Activated T-helper 17 cell treated with anti-CD3 and anti-CD28 coated beads, Interleukin-2, amount 50 U/mL, for 72 hours (primary cell): ENCODE measurements around the gene EFCAB11. TPM values are rescaled to one million over a fixed set of nuclear protein-coding genes. Genes with fewer than 3 reads are reported as not detected.

Experiments used
- ATAC-seq: fragments of 150-1000 bp; cut with Tn5 transposase; replicated peaks from 2 replicates; pipeline ENCODE4 v1.10.0; 2021; ENCODE audit warnings: mild to moderate bottlenecking, moderate library complexity
- H3K27ac Mint-ChIP-seq: one replicate; pipeline ENCODE4 v1.8.0; 2022; ENCODE audit warnings: mixed read lengths
- H3K27me3 Mint-ChIP-seq: one replicate; pipeline ENCODE4 v1.8.0; 2022; ENCODE audit warnings: mixed read lengths
- H3K36me3 Mint-ChIP-seq: one replicate; pipeline ENCODE4 v1.8.0; 2022; ENCODE audit warnings: low read depth, mild to moderate bottlenecking, mixed read lengths
- H3K4me1 Mint-ChIP-seq: one replicate; pipeline ENCODE4 v1.8.0; 2022; ENCODE audit warnings: mixed read lengths
- H3K4me3 Mint-ChIP-seq: one replicate; pipeline ENCODE4 v1.8.0; 2022; ENCODE audit warnings: mild to moderate bottlenecking, mixed read lengths
- H3K9me3 Mint-ChIP-seq: one replicate; pipeline ENCODE4 v1.8.0; 2022; ENCODE audit warnings: mixed read lengths
- total RNA-seq, 2 donors: library from RNA; stranded (reverse); gene quantifications; one replicate each; pipeline ENCODE4 v1.2.3, GENCODE V29; 2022

EFCAB11 gene
- total RNA-seq, 2 donors from 2014 or later = 5.5 to 9.4 TPM

DNA sequence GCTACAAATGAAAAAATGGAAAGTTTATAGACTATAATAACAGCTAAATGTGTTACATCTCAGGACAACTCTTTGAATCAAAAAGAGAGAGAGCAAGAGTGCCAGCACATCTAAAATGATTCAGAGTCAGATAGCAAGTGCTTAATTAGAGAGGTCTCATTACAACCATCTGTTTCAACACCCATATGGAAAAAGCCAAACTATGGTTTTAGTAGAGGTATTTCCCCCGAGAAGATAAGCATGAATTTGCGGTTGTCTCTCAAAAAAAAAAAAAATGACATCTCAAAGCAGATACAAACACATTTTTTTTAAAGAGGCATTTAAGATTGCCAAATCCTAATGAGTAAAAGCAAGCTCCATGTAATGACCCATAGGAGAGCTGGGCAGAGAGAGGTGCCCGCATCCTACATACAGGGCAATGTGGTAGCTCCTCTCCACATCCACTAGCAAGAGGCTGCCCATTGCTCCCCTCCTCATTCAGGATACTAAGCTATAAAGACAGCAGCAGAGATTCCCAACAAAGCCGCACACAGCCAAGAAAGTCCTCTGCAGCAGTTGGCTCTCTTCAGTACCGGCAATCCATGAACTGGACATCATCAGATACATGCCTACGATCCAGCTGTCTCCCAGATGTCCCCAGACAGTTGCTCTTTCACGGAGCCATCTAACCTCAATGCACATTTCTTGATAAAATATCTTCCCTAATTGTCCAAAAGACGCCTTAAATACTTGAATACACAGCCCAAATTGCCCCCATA is 100.4 kb downstream of the EFCAB11 start:
- H3K27me3 Mint-ChIP-seq = no peaks in the 10 kb centered on the region
- H3K9me3 Mint-ChIP-seq = no peaks in the 10 kb centered on the region
- no peak overlapping the region for H3K27ac Mint-ChIP-seq
- no peak overlapping the region for H3K4me3 Mint-ChIP-seq
- H3K36me3 Mint-ChIP-seq = no peaks in the 10 kb centered on the region
- no peaks in the 10 kb centered on the region for H3K4me1 Mint-ChIP-seq
- ATAC-seq = no peak

DNA sequence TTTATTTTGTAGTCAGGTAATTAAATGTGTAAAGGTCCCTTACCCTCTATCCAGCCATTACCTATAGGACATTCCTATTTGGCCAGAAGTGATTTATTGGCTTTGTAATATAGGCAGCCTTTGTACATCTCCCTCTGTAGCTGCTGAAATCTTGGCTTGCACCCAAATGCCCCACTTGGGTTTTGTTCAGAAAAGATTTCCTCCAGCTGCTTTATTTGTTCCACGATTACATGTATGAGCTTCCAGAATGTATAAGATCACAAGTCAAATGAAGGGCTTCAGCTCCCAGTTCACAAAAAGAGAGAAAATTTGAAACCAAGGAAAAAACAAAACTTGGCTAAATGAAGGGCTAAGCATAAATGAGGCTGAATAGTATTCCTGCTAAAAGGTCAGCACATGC is 103.4 kb downstream of the EFCAB11 start:
- Mint-ChIP-seq H3K27ac (no peak overlapping the region), H3K27me3 (no peaks in the 10 kb centered on the region), H3K4me3 (no peak overlapping the region), H3K9me3 (no peaks in the 10 kb centered on the region), H3K36me3 (no peaks in the 10 kb centered on the region), H3K4me1 (no peaks in the 10 kb centered on the region)
- ATAC-seq = no peak

DNA sequence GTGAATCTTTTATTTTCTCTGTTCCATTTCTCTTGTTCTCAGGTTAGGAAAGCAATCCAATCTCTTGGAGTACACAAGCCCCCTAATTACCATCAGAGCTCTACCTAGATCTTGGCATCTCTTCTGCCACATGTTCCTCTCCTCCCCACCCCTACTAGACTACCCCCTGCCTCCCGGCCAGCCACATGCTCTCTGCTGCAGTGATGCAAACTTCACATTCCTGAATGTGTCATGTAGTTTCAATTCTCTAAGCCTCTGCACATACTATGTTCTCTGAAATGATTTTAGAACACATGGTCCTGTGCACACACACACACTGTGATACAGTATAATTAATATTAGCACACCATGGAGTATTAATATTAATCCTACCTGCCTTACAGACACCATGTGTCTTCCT is 104.6 kb downstream of the EFCAB11 start:
- no peak for ATAC-seq
- H3K4me3 Mint-ChIP-seq = no peak overlapping the region

DNA sequence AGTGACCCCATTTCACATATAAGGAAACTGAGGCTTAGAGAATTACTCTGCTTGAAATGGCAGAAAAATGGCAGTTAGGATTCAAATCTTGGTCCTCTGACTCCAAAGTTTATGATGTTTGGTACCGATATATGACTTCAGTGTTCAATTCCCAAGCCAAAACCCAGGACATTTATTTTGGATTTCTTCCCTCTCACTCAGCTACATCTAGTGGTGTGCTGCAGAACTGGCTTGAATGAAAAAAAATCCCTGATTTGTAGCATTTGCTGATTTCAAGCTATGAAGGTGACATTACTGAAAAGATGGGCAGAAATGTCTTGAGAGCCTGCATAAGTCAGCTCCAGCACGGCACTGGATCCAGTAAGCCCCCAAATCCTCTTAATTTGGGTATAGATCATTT is 106.4 kb downstream of the EFCAB11 start:
- Mint-ChIP-seq H3K4me3 (no peak overlapping the region), H3K27ac (no peak overlapping the region), H3K9me3 (no peaks in the 10 kb centered on the region), H3K36me3 (no peaks in the 10 kb centered on the region), H3K4me1 (no peaks in the 10 kb centered on the region), H3K27me3 (no peaks in the 10 kb centered on the region)
- ATAC-seq = no peak

More for the DNA sequence above, 104.6 kb downstream of the EFCAB11 start:
- Mint-ChIP-seq H3K9me3 (no peaks in the 10 kb centered on the region), H3K4me1 (no peaks in the 10 kb centered on the region), H3K36me3 (no peaks in the 10 kb centered on the region), H3K27ac (no peak overlapping the region), H3K27me3 (no peaks in the 10 kb centered on the region)

DNA sequence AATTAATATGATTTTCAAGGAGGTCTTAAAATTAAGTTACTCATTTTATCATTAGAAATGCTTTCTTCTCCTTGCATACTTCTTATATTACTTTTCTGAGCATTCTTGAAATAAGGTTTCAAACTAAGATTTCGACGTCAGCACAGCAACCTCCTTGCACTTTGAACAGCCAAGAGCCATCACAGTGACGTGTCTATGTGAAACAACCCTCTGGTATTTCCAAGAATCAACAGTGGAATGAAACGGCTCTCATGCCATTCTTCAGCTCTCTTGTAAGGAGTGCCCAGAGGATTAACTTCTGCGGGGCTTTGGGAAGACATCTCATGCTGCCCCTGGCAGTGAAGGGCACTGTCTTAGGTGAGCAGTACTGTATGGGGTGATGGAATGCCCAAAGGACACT is 109.2 kb downstream of the EFCAB11 start:
- no peaks in the 10 kb centered on the region for H3K4me1 Mint-ChIP-seq
- H3K27ac Mint-ChIP-seq = no peak overlapping the region
- peaks cover 3% of the 10 kb centered on the region for H3K27me3 Mint-ChIP-seq
- no peak overlapping the region for H3K4me3 Mint-ChIP-seq
- H3K9me3 Mint-ChIP-seq = no peaks in the 10 kb centered on the region
- no peaks in the 10 kb centered on the region for H3K36me3 Mint-ChIP-seq
- ATAC-seq = no peak

DNA sequence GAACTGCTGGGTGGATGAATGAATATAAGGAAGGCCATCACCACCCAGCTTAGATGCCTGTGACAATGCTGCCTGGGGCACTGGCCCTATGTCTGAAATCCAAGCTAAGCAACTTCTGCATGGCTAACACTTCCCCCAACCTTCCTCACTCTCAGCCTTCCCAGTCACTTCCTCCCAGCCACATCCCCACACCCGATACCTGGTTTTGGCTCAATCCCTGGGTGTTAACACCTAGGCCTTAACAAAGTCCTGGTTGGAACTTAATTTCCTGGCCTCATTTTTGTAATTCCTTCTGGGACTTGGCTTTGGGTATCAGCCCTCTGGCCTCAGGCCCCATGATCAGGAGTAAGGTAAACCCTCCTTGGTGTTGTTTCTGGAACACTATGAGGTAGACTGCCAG is 110.0 kb downstream of the EFCAB11 start:
- Mint-ChIP-seq H3K4me3 (no peak overlapping the region), H3K9me3 (no peaks in the 10 kb centered on the region), H3K4me1 (no peaks in the 10 kb centered on the region), H3K27me3 (peaks cover 3% of the 10 kb centered on the region), H3K27ac (no peak overlapping the region), H3K36me3 (no peaks in the 10 kb centered on the region)
- ATAC-seq = no peak

DNA sequence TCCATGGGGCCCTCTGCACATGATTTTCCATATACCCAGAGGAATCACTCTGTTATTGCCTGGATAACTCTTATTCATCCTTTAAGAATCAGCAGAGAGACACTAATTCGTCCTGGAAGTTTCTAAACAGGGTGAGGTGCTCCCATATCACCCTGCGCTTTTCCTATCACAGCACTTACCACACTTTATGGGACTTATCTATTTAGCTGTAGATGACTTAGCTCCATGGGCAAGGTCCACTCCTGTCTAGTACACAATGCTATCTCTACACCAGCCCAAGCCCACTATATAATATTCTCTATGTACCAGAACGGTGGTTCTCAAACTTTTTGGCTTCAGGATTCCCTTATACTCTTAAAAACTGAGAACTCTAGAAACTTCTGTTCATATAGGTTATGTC is 111.7 kb downstream of the EFCAB11 start:
- Mint-ChIP-seq H3K27me3 (peaks cover 3% of the 10 kb centered on the region), H3K36me3 (no peaks in the 10 kb centered on the region), H3K4me3 (no peak overlapping the region), H3K9me3 (no peaks in the 10 kb centered on the region), H3K4me1 (no peaks in the 10 kb centered on the region), H3K27ac (no peak overlapping the region)
- no peak for ATAC-seq

DNA sequence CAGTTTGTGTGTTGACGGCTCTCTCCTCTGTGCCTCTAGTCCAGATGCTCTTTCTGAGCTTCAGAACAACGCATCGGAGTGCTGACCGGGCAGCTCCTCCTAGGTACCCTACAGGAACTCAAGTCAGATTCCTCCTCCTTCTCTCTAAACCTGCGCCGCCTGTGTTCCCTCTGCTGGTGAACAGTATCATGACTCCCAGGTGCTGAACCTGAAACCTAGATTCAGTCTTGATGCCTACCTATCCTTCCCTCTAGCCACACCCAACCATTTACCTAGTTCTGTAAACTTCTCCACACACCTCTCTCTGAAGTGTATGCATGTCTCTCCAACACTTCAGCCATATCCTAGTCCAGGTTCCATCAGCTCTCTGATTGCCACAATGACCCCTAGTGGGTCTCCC is 112.7 kb downstream of the EFCAB11 start:
- H3K4me1 Mint-ChIP-seq = no peaks in the 10 kb centered on the region
- H3K36me3 Mint-ChIP-seq = no peaks in the 10 kb centered on the region
- no peak for ATAC-seq
- H3K27me3 Mint-ChIP-seq = peaks cover 3% of the 10 kb centered on the region
- no peaks in the 10 kb centered on the region for H3K9me3 Mint-ChIP-seq
- H3K4me3 Mint-ChIP-seq = no peak overlapping the region
- H3K27ac Mint-ChIP-seq = no peak overlapping the region

DNA sequence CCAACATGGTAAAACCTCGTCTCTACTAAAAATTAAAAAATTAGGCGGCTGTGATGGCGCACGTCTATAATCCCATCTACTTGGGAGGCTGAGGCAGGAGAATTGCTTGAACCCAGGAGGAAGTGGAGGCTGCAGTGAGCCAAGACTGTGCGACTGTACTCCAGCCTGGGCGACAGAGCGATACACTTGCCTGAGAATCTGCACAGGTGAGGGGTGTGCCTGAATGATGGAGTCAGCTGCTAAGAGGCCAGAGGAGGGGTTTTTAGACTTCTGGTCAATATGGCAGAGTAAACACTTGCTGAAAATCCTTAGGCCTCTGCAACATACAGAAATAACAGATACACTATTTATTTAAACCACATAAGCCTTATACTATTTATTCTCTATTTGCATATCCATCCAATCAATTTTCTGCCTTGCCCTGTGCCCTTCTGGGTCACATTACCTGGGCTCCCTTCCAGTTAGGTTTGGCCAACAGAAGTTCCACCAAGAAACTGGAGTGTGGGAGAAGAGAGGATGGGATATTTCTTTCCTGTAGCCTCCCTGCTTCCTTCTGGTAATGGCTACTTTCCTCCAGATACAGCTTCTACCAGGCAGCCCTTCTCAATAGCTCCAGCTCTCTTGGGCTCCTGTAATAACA is 117.6 kb downstream of the EFCAB11 start:
- H3K36me3 Mint-ChIP-seq = no peaks in the 10 kb centered on the region
- H3K27ac Mint-ChIP-seq = no peak overlapping the region
- ATAC-seq = no peak
- no peaks in the 10 kb centered on the region for H3K4me1 Mint-ChIP-seq
- H3K4me3 Mint-ChIP-seq = no peak overlapping the region
- no peaks in the 10 kb centered on the region for H3K9me3 Mint-ChIP-seq
- no peaks in the 10 kb centered on the region for H3K27me3 Mint-ChIP-seq

DNA sequence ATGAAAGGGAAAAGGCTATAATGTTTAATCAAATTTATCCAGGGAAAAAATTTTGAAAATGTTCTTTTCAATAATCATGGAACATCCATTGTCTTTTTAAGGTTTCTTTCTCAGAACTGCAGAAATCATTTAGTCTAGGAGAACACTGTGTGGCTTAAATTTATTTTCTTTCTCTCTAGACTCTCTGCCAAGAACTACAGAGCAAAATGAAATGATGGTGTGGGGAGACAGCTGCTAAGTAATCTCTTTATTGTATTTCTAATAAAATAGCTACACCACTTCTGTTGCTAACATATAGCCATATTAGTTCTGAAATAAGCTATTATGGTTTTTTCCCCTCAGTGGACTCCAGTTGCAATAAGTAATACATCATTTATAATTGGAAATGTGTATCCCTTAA is 120.9 kb downstream of the EFCAB11 start:
- ATAC-seq = no peak
- H3K4me3 Mint-ChIP-seq = no peak overlapping the region

DNA sequence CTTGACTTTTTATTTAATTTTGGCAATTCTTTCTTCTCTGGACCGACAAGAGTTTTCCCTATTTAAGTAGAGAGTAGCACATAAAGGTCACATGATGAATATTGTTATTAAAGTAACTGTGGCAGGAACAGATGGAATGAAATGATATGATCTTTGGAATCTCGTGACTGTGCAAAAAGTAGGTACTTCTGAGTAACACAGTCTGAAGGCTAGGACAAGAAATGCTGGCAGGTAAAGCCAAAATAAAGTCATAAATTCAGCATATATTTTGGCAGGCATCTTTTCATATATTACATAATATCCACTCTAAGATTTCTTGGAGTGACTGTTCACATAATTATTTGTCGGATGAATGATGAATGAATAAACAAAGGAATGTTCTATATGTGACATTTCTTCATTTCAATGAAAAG is 121.4 kb downstream of the EFCAB11 start:
- Mint-ChIP-seq H3K4me1 (no peaks in the 10 kb centered on the region), H3K9me3 (no peaks in the 10 kb centered on the region), H3K27me3 (no peaks in the 10 kb centered on the region), H3K36me3 (no peaks in the 10 kb centered on the region), H3K4me3 (no peak overlapping the region), H3K27ac (no peak overlapping the region)
- ATAC-seq = no peak

More for the DNA sequence above, 120.9 kb downstream of the EFCAB11 start:
- Mint-ChIP-seq H3K27ac (no peak overlapping the region), H3K36me3 (no peaks in the 10 kb centered on the region), H3K27me3 (no peaks in the 10 kb centered on the region), H3K9me3 (no peaks in the 10 kb centered on the region), H3K4me1 (no peaks in the 10 kb centered on the region)

DNA sequence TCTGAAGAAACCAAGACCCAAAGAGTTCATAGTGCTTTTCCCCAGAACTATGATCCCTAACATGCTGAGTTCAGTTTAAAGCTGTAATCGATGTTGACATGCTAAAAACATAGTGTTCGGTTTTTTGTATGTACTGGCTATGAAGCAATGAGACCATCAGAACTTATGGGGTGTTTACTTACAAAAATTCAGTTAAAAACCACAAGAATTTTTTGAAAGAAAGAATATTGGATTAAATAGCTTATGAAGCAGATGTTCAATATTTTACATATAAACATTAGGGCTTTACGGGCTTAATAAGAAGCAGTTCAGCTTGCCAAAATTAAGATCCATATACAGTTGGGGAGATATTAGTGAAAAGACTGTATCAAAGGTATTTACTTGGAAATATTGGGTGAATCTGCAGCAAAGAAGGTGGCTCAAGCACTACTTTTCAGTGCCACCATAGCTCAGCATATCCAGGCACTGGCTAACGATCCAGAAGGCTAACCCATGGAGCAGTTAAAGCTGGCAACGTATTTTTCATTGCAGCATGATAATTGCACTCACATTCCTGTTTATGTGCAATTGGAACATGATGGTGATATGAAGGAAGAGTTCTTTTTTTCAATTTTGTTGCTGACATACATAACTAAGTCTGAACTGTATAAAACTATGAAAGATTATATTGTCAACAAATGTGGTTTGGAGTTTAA is 125.9 kb downstream of the EFCAB11 start:
- H3K4me1 Mint-ChIP-seq = no peaks in the 10 kb centered on the region
- no peak for ATAC-seq
- H3K27ac Mint-ChIP-seq = no peak overlapping the region
- H3K4me3 Mint-ChIP-seq = no peak overlapping the region
- H3K36me3 Mint-ChIP-seq = no peaks in the 10 kb centered on the region
- peaks cover 5% of the 10 kb centered on the region for H3K9me3 Mint-ChIP-seq
- H3K27me3 Mint-ChIP-seq = peaks cover 8% of the 10 kb centered on the region

DNA sequence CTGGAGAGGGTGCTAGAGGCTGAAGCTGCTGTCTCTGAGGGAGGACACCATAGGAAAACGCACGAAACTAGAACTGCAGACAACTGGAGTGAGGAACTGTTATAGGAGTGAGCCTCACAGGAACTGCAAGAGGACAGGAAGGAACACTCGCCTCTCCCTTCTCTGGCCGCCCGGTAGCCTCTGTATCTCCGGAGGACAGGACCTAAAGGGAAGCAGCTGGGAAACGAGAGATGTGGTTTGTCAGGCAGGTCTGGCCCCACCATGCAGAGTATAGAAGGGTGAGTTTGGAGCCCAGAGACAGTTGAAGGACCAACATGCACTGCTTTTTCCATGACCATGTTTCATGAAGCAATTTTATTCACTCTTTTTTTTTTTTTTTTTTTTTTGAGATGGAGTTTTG is 127.3 kb downstream of the EFCAB11 start:
- Mint-ChIP-seq H3K27ac (no peak overlapping the region), H3K4me1 (no peaks in the 10 kb centered on the region), H3K27me3 (peaks cover 10% of the 10 kb centered on the region), H3K36me3 (no peaks in the 10 kb centered on the region), H3K4me3 (no peak overlapping the region), H3K9me3 (peaks cover 13% of the 10 kb centered on the region)
- ATAC-seq = no peak

DNA sequence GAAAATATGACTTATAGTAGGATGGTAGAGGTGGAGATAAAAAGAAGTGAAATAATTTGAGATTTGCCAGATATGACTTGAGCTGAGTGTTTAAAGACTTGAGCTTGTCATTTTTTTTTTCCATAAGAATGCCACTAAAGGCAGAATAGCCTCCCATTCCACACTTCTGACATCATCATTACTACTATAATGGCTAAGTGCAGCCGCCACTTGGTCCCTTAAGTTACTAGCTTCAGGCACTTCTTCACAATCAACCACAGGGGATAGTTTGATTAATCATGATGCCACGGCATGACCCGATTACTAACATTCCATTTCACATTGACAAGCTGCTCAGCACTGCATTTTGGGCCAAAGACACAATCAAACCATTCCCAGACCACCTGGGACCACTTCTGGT is 127.9 kb downstream of the EFCAB11 start:
- H3K27me3 Mint-ChIP-seq = peaks cover 10% of the 10 kb centered on the region
- H3K9me3 Mint-ChIP-seq = peaks cover 13% of the 10 kb centered on the region
- no peaks in the 10 kb centered on the region for H3K4me1 Mint-ChIP-seq
- H3K27ac Mint-ChIP-seq = no peak overlapping the region
- no peak for ATAC-seq
- no peak overlapping the region for H3K4me3 Mint-ChIP-seq
- H3K36me3 Mint-ChIP-seq = no peaks in the 10 kb centered on the region

DNA sequence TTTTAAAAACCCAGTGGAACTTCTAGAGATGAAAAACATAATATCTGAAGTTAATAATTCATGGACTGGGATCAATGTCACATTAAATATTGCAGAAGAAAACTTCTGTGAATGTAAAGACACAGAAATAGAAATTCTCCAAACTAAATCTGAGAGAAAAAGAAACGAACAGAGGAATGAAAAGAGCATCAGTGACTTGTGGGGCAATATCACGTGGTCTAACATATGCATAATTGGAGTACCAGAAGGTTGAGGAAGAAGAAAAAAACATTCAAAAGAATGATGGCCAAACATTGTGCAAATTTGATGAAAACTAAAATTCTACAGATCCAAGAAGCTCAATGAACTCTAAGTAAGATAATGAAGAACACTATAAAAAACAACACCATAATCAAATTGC is 130.8 kb downstream of the EFCAB11 start:
- peaks cover 10% of the 10 kb centered on the region for H3K27me3 Mint-ChIP-seq
- peaks cover 13% of the 10 kb centered on the region for H3K9me3 Mint-ChIP-seq
- no peak for ATAC-seq
- no peaks in the 10 kb centered on the region for H3K36me3 Mint-ChIP-seq
- no peak overlapping the region for H3K27ac Mint-ChIP-seq
- H3K4me1 Mint-ChIP-seq = no peaks in the 10 kb centered on the region
- H3K4me3 Mint-ChIP-seq = no peak overlapping the region
